HepG2 (cell line): ENCODE results near the gene SKI. TPM values are rescaled to one million over a fixed set of nuclear protein-coding genes. Genes with fewer than 3 reads are reported as not detected.

ENCODE experiments used
- HNF4G ChIP-seq, 2 experiments: sonication (generic) in 1 of 2; formaldehyde crosslinking in 1 of 2; IDR thresholded peaks; 2 replicates each; pipeline versions ENCODE4 v1.4.0 to v1.6.1; 2011 to 2020; ENCODE audit warnings: borderline replicate concordance in 2 of 2, low read depth in 2 of 2, mild to moderate bottlenecking in 2 of 2, low read length in 1 of 2, missing genetic modification reagents in 1 of 2, moderate library complexity in 1 of 2
- HOMEZ ChIP-seq: IDR thresholded peaks from 2 replicates; pipeline ENCODE4 v1.6.1; 2016; ENCODE audit warnings: low read depth
- JUN ChIP-seq: sonication (generic); formaldehyde crosslinking; IDR thresholded peaks from 2 replicates; pipeline ENCODE4 v1.4.0; 2020; ENCODE audit warnings: mild to moderate bottlenecking, missing genetic modification reagents
- MEIS1 ChIP-seq: sonication (generic); formaldehyde crosslinking; IDR thresholded peaks from 2 replicates; pipeline ENCODE4 v1.9.0; 2021; ENCODE audit warnings: mild to moderate bottlenecking, missing genetic modification reagents, moderate library complexity, borderline replicate concordance
- MEIS2 ChIP-seq: sonication (generic); formaldehyde crosslinking; IDR thresholded peaks from 2 replicates; pipeline ENCODE4 v1.9.0; 2021; ENCODE audit warnings: mild to moderate bottlenecking, missing genetic modification reagents
- NR2F2 ChIP-seq: IDR thresholded peaks from 2 replicates; pipeline ENCODE4 v1.6.1; 2012; ENCODE audit warnings: low read depth, inconsistent platforms, borderline replicate concordance
- PHF8 ChIP-seq: sonication (generic); formaldehyde crosslinking; IDR thresholded peaks from 2 replicates; pipeline ENCODE4 v1.5.0; 2020; ENCODE audit warnings: missing genetic modification reagents
- RELA ChIP-seq: sonication (generic); formaldehyde crosslinking; IDR thresholded peaks from 2 replicates; pipeline ENCODE4 v1.4.0; 2020; ENCODE audit warnings: missing genetic modification reagents
- TBX3 ChIP-seq: fragments of 450-650 bp; IDR thresholded peaks from 2 replicates; pipeline ENCODE4 v1.6.1; 2017; ENCODE audit warnings: antibody characterized with exemption, mild to moderate bottlenecking, inconsistent platforms, borderline replicate concordance
- ZNF12 ChIP-seq: sonication (generic); formaldehyde crosslinking; IDR thresholded peaks from 2 replicates; pipeline ENCODE4 v1.5.0; 2020; ENCODE audit warnings: missing genetic modification reagents
- ZNF318 ChIP-seq: sonication (generic); formaldehyde crosslinking; IDR thresholded peaks from 2 replicates; pipeline ENCODE4 v1.4.0; 2020; ENCODE audit warnings: mild to moderate bottlenecking, missing genetic modification reagents
- ZNF44 ChIP-seq: sonication (generic); formaldehyde crosslinking; IDR thresholded peaks from 2 replicates; pipeline ENCODE4 v1.5.1; 2020; ENCODE audit warnings: mild to moderate bottlenecking, missing genetic modification reagents
- ZNF644 ChIP-seq: IDR thresholded peaks from 2 replicates; pipeline ENCODE4 v1.6.1; 2016; ENCODE audit warnings: low read depth
- ZSCAN20 ChIP-seq: sonication (generic); formaldehyde crosslinking; IDR thresholded peaks from 2 replicates; pipeline ENCODE4 v1.4.0; 2020; ENCODE audit warnings: missing genetic modification reagents, mild to moderate bottlenecking, borderline replicate concordance
- polyA plus RNA-seq, 8 experiments: library from polyadenylated mRNA; depleted of rRNA in 3 of 8; stranded (reverse) in 7 of 8; unstranded in 1 of 8; fragments of >200 nt; fragmentation: Illumina TruSeq in 4 of 8; extraction: Trizol in 4 of 8; gene quantifications; 2 replicates each; pipeline versions ENCODE4 v1.2.1 to v1.2.3, GENCODE V29; 2011 to 2016; ENCODE audit warnings: low read depth in 4 of 8, missing spikeins in 1 of 8, mixed read lengths in 1 of 8; ENCODE audit not compliant: insufficient read depth in 1 of 8
- total RNA-seq, 5 experiments: library from RNA; depleted of rRNA; stranded (reverse); fragments of >200 nt; fragmentation: Illumina TruSeq; extraction: Trizol; gene quantifications; 2 replicates each; pipeline ENCODE4 v1.2.3, GENCODE V29; 2016; ENCODE audit warnings: low read depth in 1 of 5
- TF ChIP-seq, protein P1 (sequence below): sonication (generic); formaldehyde crosslinking; IDR thresholded peaks from 2 replicates; pipeline ENCODE4 v1.4.0; 2020; ENCODE audit warnings: low read depth, mild to moderate bottlenecking, missing genetic modification reagents
- TF ChIP-seq, protein P2 (sequence below): IDR thresholded peaks from 2 replicates; pipeline ENCODE4 v1.6.1; 2018; ENCODE audit warnings: missing genetic modification reagents
- TF ChIP-seq, protein P3 (sequence below): sonication (generic); formaldehyde crosslinking; IDR thresholded peaks from 2 replicates; pipeline ENCODE4 v1.4.0; 2020; ENCODE audit warnings: mild to moderate bottlenecking, low read depth, missing genetic modification reagents

SKI gene
- total and polyA plus RNA-seq, 2 of the 13 experiments (the other 11 are each of a cell fraction or from before 2014, with no cell fraction given) = 4.7 to 6.9 TPM

DNA sequence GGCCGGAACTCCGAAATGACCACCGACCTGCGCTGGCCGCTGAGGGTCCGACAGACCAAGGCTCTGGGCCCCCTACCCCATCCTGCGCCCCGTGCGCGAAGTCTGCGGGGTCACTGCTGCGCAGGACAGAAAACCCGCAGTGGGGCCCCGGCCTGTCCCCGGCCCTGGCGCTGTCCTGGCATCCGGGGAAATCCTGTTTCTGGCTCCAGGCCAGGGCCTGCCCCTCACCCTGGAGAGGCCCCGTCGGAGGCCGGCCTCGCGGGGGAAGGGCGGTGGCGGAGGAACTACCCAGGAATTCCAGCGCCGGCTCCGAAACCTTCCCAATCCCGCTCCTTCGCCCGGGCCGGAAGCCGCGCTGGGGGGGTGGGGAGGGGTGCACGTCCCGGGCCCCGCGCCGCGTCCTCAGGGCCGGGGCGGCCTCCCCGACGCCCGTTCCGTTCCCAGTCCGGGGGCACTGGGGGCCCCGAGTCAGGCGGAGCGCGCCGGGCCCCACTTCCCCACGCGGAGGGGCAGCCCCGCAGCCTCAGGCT lies 86.2 kb downstream of the SKI start (continued):
- TF ChIP-seq, protein P1, sequence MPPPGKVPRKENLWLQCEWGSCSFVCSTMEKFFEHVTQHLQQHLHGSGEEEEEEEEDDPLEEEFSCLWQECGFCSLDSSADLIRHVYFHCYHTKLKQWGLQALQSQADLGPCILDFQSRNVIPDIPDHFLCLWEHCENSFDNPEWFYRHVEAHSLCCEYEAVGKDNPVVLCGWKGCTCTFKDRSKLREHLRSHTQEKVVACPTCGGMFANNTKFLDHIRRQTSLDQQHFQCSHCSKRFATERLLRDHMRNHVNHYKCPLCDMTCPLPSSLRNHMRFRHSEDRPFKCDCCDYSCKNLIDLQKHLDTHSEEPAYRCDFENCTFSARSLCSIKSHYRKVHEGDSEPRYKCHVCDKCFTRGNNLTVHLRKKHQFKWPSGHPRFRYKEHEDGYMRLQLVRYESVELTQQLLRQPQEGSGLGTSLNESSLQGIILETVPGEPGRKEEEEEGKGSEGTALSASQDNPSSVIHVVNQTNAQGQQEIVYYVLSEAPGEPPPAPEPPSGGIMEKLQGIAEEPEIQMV (CRISPR knock-in tag) = no peak
- no peak for TF ChIP-seq ZNF12 (CRISPR knock-in tag)
- TF ChIP-seq HNF4G (IDR thresholded peaks at IDR 0.05; ENCODE audit: borderline replicate concordance, low read depth, low read length) = no peak
- TF ChIP-seq HNF4G (CRISPR knock-in tag; IDR thresholded peaks at IDR 0.05; ENCODE audit: borderline replicate concordance, low read depth) = no peak
- no peak for TF ChIP-seq MEIS1 (CRISPR knock-in tag)
- no peak for TF ChIP-seq ZSCAN20 (CRISPR knock-in tag)
- TF ChIP-seq, protein P2, sequence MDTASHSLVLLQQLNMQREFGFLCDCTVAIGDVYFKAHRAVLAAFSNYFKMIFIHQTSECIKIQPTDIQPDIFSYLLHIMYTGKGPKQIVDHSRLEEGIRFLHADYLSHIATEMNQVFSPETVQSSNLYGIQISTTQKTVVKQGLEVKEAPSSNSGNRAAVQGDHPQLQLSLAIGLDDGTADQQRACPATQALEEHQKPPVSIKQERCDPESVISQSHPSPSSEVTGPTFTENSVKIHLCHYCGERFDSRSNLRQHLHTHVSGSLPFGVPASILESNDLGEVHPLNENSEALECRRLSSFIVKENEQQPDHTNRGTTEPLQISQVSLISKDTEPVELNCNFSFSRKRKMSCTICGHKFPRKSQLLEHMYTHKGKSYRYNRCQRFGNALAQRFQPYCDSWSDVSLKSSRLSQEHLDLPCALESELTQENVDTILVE (CRISPR knock-in tag) = no peak
- TF ChIP-seq ZNF44 (CRISPR knock-in tag) = no peak
- peak; percentile 30; the same call in 1 of the 2 replicates for TF ChIP-seq NR2F2
- TF ChIP-seq MEIS2 (CRISPR knock-in tag) = no peak
- no peak for TF ChIP-seq TBX3
- TF ChIP-seq ZNF318 (CRISPR knock-in tag) = no peak
- TF ChIP-seq, protein P3, sequence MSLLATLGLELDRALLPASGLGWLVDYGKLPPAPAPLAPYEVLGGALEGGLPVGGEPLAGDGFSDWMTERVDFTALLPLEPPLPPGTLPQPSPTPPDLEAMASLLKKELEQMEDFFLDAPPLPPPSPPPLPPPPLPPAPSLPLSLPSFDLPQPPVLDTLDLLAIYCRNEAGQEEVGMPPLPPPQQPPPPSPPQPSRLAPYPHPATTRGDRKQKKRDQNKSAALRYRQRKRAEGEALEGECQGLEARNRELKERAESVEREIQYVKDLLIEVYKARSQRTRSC (CRISPR knock-in tag) = no peak
- TF ChIP-seq ZNF644 (CRISPR knock-in tag) = no peak
- TF ChIP-seq JUN (CRISPR knock-in tag) = no peak
- no peak for TF ChIP-seq HOMEZ (CRISPR knock-in tag)
- no peak for TF ChIP-seq RELA
- TF ChIP-seq PHF8 (CRISPR knock-in tag) = peak; percentile 45; the same call in 1 of the 2 replicates
